Stimulated activated CD4-positive, alpha-beta T cell treated with anti-CD3 and anti-CD28 coated beads, Interleukin-4, amount 100 ng/mL, for 1 hour (primary cell): ENCODE results near the gene RNF169.
A peak's percentile ranks its signal among the peaks of the same experiment; 100 is the strongest.

Experiments used
- DNase-seq: peaks from one replicate; pipeline ENCODE4 v3.0.0-alpha.2; 2020

The RNF169 gene, protein sequence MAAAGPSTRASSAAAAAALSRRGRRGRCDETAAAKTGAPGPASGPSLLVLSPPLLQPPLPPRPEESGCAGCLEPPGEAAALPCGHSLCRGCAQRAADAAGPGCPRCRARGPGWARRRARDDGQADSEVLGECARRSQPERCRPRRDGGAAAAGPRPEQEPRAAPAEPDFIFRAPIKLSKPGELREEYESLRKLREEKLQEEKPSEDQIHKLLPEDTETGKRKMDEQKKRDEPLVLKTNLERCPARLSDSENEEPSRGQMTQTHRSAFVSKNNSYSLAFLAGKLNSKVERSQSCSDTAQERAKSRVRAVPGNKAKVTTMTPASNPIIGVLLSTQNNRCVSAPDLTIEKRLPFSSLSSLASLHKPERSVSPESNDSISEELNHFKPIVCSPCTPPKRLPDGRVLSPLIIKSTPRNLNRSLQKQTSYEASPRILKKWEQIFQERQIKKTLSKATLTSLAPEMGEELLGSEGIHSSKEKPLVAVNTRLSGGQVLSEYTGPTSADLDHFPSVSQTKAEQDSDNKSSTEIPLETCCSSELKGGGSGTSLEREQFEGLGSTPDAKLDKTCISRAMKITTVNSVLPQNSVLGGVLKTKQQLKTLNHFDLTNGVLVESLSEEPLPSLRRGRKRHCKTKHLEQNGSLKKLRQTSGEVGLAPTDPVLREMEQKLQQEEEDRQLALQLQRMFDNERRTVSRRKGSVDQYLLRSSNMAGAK

DNA sequence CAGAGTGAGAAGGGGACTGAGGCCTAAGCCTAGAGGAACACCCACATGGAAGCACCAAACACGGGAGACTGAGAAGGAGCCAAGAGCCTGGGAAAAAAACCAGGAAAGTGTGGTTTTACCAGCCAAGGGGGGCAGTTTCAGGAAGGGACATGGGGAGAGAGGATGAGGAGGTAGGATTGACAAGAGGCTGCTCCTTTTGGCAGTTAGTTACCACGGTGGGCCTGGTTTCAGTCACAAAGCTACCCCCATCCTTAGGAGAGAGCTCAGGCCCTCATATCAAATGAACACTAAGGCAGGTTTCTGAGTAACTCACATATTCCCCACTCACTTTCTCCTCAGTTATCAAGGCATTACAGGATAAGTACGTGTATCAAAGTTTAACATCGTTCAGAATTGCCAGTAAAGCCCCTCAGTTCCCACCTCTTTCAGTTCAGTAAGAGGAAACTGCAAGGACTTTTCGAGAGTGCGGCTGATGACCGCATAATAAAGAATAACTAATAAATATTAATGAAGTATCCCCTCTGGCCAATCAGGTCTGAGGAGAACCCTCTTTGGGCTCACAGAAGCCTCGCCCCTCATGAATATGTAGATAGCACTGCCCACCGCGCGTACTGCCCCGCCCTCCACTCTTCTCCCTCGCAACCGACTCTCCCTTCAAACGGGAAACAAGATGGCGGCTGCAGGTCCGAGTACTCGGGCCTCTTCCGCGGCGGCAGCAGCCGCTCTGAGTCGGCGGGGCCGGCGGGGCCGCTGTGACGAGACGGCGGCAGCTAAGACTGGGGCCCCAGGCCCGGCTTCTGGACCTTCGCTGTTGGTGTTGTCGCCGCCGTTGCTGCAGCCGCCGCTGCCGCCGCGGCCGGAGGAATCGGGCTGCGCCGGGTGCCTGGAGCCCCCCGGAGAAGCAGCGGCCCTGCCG, at the start of gene RNF169:
RNF169 (plus strand) TSS at position 639 of the 916 bp plus-strand sequence; CDS start at position 671, 32 bp downstream.
- peak; percentile 88 for DNase-seq

- DNase-seq: no peak
Measured at GRCh38 chr11:74699615-74700396, 48.8 kb upstream of the RNF169 start.

DNA sequence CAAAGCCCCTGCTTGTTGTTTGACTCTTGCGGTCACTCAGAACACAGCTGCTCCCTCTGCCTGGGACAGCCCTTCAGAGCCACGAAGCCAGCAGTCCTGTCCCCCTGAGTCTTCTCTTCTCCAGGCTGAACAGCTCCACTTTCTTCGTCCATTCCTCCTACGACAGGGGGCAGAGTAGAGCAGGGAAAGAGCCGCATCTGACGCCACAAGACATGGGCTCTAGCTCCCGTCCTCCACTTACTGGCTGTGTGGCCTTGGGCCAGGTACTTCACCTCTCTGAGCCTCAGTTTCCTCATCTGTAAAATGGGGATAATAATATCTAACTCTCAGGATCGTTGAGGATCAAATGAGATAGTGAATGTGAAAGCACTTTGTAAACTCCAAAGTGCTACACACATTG, 47.3 kb upstream of the RNF169 start:
- no peak for DNase-seq

DNA sequence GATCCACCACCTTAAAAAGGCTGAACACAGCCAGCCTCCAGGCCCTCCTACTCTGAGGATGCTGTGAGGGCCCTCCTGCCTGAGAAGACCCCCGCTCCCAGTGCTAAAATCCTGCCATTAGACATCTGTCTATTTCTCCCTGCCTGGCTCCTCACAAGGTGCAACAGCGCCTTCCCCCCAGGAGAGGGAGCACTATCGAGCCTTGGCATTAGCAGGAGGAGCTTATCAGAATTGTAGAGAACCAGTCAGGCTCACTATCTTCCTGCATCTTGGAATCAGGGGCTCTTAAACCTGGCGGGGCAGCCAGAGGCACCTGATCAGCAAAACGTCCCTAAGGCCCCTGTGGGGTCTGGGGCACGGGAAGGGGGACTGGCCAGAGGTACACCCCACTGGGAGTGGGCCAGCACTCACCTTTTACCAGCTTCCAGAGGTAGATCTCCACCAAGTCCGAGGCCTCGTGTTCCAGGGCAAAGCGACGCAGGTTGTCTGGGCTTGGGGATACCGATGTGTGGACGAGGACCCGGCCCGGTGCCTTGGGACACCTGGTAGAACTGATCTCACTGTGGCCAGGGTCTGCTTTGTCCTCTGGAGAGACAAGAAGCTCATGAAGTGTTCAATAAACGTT, 46.2 kb upstream of the RNF169 start:
- DNase-seq: peak; percentile 54

GRCh38 chr11:74703211-74703610, 45.4 kb upstream of the RNF169 start:
- no peak for DNase-seq

GRCh38 chr11:74707182-74707581, 41.5 kb upstream of the RNF169 start:
- DNase-seq: no peak

GRCh38 chr11:74707602-74708510, 40.8 kb upstream of the RNF169 start:
- no peak for DNase-seq

- DNase-seq: no peak
Measured at GRCh38 chr11:74709175-74709574, 39.5 kb upstream of the RNF169 start.

DNA sequence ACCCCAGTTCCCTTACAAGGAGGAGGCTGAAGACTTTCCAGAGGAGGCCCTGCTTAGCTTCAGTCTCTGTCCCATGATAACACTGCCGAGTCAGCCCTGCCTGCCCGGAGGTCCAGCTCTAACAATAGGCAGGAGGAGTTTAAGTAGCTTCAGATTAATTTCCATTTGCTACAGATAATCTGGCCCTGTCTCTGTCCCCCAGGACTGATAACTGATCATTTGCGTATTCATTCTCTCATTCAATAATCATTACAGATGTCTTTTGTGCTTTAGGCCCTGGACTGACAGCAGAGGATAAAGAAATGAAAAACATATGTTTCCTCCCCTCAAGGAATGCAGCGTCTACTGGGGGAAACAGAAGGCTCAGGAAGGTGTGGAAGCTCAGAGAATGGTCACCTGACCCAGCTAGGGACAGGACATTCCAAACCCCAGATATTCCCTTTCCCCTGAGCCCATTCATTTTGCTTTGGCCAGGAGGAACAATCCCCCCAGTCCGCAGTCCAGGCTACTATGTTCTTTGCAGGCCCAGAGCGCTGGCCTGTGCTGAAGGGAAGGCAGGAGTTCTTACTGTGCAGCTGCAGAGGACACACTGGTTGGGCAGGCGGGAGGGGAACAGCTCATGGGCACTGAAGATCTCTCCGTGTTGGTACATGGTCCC, 38.2 kb upstream of the RNF169 start:
- no peak for DNase-seq

DNA sequence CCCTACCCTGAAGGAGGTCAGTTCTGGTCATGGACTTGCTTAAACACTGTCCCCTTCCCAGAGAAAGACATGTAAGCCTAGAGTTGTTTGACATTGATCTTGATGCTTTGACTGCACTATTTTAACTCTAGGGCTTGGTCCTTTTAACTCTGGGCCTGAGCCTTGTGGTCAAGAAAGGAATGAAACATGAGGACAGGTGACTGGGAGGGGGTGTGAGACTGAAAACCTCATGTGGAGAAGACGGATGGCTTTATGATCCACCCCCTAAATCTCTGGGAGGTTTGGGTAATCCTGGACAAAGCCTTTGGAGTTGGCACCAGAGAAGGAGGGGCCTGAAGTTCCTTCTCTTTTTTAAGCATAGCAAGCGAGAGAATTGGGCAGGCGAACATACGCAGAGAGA, 35.0 kb upstream of the RNF169 start:
- DNase-seq: no peak

- DNase-seq: no peak
Measured at GRCh38 chr11:74714904-74715303, 33.7 kb upstream of the RNF169 start.

DNA sequence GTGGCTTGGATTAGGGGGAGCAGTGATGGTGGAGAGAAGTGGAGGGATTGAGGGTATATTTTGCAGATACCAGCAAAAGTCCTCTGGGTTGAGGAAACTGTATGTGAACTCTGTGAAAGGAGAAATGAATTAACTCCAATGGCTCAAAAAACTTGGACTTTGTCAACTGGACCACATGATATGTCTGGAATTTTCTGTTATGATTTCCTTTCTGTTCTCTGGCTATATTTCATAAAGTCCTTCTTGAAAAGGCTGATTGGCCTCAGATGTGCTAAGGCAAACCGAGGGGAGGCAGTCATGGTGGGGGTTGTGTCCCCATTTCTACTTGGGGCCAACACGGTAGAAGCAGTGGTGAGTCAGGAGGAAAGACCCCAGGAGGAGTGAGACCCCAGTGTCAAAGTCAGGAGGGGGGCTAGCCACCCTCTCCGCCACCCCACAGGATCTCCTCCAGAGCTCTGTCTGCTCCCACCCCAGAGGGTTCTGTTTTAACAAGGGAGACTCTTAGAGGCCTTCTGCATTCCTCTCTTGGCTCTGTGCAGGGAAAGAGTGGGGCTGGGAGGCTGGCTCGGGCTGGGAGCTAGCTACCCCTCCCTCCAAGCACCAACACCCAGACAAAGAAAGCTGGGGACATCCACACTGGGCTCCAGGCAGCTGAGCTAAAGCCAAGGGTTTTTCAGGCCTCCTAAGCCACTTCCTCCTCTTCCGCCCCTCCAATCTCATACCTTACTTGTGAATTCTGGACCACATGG, 31.3 kb upstream of the RNF169 start:
- DNase-seq: no peak

DNA sequence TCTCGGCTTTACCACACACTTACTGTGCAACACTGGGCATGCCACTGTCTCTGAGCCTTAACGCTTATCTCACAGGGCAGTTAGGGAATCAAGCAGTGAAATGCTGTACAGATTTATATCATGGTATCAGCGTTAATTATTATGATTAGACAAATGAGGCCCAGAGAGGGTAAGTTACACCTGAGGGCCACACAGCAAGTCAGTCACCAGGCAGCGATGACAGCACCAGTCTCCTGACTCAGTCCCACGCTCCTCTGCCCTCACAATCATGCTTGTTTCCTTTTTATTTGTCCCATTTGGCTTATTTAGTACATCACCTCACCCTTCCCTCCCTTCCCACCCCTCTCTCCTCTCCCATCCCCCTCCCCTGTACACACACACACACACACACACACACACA, 29.6 kb upstream of the RNF169 start:
- DNase-seq: no peak

- DNase-seq: no peak
Measured at GRCh38 chr11:74720596-74721478, 27.8 kb upstream of the RNF169 start.

- DNase-seq: no peak
Measured at GRCh38 chr11:74721479-74721835, 27.2 kb upstream of the RNF169 start.

GRCh38 chr11:74723511-74723910, 25.1 kb upstream of the RNF169 start:
- DNase-seq: no peak

DNA sequence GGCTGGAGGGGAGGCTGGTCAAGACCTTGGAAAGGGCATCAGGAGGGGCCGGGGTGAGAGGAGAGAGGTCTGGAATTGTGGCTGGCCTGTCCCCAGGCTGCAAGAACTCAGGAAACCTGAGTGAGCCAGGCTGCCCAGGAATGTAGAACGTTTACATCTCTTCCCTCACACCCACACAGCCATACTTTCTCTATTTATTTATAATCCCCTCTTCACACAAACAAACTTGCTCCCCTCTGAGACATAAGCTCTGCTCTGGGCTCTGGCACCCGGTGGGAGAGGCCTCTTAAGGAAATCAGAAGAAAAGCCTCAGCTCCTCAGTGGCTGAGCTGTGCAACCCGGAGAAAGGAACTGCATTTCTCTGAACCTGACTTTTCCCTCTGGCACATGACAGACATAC, 22.9 kb upstream of the RNF169 start:
- no peak for DNase-seq

DNA sequence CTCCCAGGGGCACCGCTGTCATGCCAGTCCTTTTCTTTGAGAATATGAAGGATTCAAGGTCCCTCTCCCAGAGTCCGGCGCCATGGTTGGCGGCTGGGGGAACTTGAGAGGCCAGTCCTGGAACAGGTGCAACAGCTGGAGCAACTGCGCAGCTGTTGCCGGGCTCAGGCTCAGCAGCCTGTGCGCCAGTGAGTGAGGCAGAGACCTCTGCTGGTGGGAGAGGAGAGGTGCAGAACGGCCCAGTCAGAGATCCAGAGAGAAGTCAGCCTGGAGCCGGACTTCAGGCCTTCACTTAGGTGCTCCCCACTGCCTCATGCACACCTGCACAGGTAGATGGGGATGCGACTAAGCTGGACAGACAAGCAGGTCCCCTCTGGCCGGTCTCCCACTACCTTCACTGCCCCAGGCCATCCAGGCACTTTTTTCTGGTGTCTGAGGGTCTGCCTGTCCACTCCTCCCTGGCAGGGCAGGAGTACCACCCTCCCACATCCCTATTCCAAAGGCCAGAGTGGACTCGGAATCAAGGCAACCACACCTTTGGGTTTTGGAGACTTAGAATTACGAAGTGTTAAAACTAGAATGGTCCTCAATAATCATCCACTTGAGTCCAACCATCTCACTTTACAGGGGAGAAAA, 22.0 kb upstream of the RNF169 start:
- DNase-seq: peak; percentile 59
